ENCODE data around the gene CCSER1.
A peak's percentile ranks its signal among the peaks of the same experiment; 100 is the strongest.

Gene CCSER1

DNA sequence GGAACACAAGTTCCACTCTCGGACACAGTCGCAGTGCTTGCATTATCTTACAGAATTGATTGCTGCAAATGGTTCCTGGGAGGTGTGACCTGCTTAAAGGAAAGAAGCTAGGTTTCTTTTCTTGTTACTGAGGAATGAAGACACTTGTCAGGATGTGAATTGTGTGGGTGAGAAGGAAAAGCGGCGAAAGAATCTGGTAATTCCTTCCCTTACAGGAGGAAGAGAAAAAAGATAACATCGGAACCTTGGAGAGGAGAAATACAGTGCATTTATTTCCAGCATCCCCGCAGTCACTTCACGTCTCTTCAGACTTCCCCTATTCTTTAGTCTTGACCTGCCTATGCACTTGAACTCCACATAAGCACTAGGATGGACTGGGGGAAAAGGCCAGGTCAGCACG lies 389 bp upstream of the CCSER1 start:
- in situ Hi-C loops (cut with MboI; ENCODE audit: low pct_unique_long_range_greater_than_20kb, low sequenced_read_pairs), result no loop called here

DNA sequence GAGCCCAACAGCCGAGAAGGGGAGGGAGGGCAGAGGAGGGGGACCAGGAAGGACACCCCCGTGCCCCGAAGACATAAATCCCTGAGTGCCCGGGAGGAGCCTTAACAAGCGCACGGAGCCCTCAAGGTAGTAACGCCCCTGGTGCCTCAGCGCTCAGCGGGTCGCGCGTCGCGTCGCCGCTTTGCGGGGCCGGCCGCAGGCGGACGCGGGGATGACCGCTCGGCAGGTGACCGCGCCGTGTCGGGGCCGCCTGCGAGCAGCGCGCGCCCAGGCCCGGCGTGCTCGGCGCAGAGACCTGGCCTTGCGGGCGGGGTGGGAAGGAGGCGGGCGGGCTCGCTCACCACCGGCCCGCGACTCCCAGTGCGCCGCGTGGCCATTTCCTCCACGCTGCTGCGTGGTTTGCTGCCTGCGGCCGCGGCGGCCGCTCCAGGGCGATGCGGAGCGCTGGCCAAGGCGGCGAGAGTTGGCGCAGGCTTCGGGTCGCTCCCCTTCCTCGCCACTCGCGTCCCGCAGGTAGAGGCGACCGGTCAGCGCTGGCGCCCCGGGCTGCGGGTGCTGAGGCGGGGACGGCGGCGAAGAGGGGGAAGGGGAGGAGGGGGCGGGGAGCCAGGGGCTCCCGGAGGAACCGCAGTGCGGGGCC lies 632 bp downstream of the CCSER1 start:
- in situ Hi-C loops (cut with MboI; ENCODE audit: low pct_unique_long_range_greater_than_20kb, low sequenced_read_pairs), result no loop called here
- peak; percentile 18 for DNase-seq

More for the DNA sequence above, 389 bp upstream of the CCSER1 start:
- no peak for DNase-seq

DNA sequence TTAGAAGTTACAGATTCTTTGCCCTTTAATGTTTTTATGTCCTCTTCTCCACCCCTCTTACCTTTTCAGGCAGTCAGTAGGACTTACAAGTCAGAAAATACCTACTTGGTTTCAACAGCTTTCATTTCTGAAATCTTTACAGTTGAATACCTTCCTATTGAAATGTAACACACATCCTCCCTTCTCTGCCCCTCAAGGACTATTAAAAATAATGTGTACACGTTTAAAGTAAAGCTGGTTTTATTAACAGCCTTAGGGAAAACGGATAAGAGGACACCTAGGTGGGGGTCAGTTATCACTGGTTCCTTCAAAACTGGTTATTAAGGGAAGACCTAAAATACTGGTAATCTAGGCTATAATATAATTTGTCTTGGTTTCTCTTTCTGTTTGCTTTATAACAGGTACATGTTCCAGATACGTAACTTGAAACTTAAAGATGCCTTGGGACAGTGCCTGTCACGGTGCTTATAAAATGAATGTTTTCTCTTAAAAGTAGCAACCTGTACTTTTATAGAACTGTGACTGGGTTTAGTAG lies 1.8 kb downstream of the CCSER1 start:
- in situ Hi-C loops (cut with MboI; ENCODE audit: low pct_unique_long_range_greater_than_20kb, low sequenced_read_pairs), result no loop called here
- no peak for DNase-seq

DNA sequence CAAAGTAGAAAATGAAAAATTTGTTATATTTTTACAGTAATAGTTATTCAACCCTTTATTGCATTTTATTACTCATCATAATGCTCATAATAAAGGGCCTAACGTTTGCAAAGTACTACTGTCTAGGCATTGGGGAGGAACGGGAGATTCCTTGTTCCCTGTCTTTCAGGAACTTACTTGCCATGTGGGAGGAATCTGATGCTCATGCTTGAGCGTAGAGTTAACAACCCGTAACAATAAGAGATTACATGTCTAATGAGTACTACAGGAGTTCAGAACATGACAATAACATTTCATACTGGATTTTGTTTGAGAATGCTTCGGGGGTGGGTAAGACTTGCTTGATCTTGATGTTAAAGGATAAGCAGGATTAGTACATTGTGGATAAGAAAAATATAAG lies 2.9 kb downstream of the CCSER1 start:
- in situ Hi-C loops (cut with MboI; ENCODE audit: low pct_unique_long_range_greater_than_20kb, low sequenced_read_pairs), result no loop called here

DNA sequence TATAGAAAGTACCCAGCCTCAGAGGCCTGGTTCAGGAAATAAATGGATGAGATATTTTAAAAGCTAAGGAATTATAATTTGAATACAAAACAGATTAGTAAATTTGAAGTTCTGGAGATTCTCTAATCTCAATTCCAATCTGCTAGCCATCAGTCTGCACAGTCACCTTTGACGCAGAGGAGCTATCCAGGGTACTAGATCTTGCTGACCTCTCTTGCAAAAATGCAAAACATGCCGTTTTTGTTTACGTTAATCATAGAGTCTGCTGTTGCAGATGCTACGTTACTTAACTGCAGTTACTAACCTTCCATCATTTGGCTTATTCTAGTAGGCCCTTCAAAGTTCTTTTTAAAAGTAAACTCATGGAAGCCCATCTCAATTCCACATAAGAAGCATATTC lies 10.4 kb downstream of the CCSER1 start:
- in situ Hi-C loops (cut with MboI; ENCODE audit: low pct_unique_long_range_greater_than_20kb, low sequenced_read_pairs), result no loop called here
- no peak for DNase-seq

More for the DNA sequence above, 2.9 kb downstream of the CCSER1 start:
- no peak for DNase-seq

DNA sequence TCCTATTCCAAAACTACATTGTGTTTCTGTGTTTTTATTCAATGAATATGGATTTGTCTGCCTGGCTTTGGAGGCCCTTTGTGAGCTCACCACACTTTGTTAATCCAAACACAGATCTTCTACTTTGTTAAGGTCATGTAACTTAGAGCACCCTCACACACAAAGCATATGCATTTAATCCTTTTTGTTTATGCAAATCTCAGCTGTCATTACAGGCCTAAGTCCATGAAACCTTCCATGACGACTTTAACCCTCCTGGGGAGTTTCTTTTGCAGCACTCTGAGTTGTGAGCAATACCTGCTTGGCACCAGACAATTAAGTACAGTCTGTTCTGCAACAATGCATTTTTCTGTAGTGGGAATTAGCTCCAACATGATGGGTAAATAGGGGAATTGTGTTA lies 14.9 kb downstream of the CCSER1 start:
- in situ Hi-C loops (cut with MboI; ENCODE audit: low pct_unique_long_range_greater_than_20kb, low sequenced_read_pairs), result no loop called here
- no peak for DNase-seq

DNA sequence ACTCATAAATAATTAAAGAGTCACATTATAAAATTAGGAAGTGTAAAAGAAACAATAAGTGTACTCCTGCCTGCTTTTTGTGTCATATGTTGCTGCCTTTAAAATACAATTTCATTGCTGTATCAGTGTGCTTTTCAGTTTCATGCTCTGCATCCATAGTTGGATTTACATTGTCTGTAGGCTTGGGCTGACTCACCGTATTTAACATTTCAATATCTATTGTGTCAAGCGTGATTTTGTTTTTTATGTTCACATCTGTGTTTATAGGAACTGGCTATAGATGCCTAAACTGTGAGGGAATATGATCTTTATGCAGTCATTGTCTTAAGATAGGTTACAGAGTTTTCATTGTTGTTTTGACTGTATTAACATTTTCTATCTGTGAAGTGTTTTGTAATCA lies 18.1 kb downstream of the CCSER1 start:
- in situ Hi-C loops (cut with MboI; ENCODE audit: low pct_unique_long_range_greater_than_20kb, low sequenced_read_pairs), result no loop called here
- no peak for DNase-seq

DNA sequence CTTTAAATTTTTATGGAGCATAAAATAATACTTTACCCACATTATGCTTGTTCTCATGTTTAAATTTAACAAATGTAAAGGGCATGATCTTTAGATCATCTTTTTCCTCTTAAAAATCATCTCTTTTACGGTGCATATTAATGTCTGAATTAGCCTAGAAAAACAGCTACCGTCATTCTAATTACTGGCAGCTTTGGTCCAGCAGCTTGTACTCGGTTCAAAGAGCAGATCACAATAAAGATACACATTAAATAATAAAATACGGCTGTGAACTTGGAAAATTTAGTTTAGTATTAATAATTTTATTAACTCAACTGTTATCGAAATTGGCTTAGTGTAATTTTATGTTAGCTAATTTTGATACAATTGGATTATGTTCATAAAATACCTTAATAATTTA lies 19.1 kb downstream of the CCSER1 start:
- in situ Hi-C loops (cut with MboI; ENCODE audit: low pct_unique_long_range_greater_than_20kb, low sequenced_read_pairs), result no loop called here
- no peak for DNase-seq

DNA sequence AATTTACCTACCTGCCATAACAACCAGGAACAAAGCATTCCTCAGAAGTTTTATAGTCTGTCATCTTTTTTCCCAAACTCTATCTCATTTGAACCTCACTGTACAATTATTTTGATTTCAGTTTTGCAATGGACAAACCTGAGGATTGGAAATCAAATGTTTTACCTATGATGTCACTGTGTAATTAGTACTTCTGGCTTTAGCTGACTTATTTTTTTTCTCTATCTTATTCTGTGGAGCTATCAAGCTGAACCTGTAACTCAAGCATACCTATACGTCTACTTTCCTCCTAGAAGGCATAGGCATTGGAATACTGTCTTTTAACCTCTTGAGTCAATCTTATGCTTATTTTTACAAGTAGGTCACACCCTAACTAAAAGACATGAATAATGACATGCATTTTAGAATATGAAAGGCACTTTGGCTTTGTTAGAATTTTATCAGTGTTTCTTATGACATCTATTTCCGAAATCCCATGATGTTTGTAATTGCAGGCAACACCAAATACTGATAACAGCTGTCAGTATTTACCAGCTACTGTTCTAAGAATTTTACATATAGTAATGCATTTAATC lies 21.5 kb downstream of the CCSER1 start:
- in situ Hi-C loops (cut with MboI; ENCODE audit: low pct_unique_long_range_greater_than_20kb, low sequenced_read_pairs), result no loop called here
- DNase-seq, result no peak

DNA sequence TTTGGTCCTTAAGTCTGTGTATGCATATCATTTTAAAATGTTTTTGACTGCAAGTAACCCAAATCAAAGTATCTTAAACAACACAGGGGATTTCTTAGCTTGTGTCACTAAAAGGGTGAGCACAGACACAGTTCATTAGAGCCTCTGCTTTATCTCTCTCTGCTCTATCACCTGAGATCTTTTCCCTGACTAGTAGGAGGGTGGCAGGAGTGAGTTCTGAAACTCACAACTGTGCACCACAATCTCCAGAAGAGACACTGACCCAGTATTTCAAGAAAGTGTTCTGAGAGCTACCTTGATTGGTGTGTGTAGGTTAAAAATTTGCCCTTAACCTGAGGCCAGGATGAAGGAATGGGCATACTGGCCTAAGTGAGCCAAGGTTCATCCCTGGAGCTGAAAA lies 24.8 kb downstream of the CCSER1 start:
- DNase-seq, result no peak
- in situ Hi-C loops (cut with MboI; ENCODE audit: low pct_unique_long_range_greater_than_20kb, low sequenced_read_pairs), result no loop called here

DNA sequence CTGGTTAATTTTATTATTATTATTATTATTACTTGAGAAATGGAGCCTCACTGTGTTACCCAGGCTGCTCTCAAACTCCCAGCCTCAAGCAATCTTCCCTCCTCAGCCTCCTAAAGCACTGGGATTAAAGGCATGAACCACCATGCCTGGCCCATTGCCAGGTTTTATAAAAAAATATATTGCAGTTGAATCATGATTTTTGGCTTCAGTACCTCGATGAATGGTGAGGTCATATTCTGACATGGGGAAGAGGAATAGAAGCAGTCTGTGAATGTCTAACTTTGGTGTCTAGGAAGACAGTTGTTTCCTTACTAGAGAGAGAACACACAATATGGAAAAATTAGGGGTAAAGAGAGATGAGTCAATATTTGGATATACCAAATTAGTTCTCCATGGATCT lies 32.0 kb downstream of the CCSER1 start:
- in situ Hi-C loops (cut with MboI; ENCODE audit: low pct_unique_long_range_greater_than_20kb, low sequenced_read_pairs), result no loop called here
- no peak for DNase-seq

DNA sequence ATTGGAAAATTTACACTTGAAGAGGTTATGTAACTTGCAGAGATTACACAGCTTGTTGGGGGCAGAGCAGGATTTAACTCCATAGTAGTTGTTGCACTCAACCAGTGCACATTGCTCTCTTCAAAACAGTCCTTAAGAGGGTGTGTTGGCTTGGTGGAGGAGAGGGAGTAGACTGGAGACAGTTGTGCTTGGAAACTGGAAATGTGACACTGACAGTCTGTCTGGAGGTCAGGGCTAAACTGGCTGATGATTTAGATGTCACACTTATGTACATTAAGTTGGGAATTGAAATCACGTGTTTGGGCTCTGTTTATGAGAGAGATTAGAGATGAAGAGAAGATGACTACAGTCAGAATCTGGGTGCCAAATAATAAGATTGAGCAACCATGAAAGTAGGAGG lies 32.9 kb downstream of the CCSER1 start:
- in situ Hi-C loops (cut with MboI; ENCODE audit: low pct_unique_long_range_greater_than_20kb, low sequenced_read_pairs), result no loop called here
- DNase-seq, result no peak

DNA sequence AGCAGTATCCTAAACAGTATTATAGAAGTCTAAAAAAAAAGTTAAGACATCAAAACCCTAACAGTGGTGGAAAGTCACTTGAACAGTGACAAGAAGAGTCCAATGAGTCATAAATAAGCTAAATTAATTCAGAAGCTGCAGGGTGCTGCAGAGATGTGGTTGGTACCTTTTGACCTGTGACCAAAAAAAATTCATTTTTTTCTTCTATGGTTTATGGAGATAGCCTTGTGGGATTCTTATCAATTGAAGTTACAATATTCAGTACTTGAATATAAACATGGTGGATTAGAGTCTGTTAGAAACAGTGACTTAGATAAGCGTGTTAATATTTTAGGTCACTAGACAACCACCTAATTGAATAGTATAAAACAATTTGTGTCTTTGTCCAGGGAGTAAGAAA lies 35.4 kb downstream of the CCSER1 start:
- no peak for DNase-seq
- in situ Hi-C loops (cut with MboI; ENCODE audit: low pct_unique_long_range_greater_than_20kb, low sequenced_read_pairs), result no loop called here

DNA sequence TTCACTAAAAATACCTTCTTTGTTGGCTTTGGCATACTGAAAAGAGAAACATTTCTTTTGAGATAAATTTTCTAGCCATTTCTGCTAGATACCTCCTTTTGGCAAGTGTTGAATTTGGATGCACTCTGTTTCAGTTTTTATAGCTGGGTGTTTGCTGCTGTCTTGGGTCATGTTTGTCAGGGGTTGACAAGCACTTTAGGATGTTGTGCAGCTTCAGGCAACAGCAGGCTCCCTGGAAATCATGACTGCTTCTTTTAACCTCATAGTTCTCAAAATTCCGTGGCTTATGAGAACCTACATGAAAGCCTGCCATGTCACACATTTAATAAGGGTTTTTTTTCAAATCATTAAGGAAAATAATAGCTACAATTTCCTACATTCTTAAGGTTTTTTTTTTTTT lies 36.7 kb downstream of the CCSER1 start:
- DNase-seq, result no peak
- in situ Hi-C loops (cut with MboI; ENCODE audit: low pct_unique_long_range_greater_than_20kb, low sequenced_read_pairs), result no loop called here

DNA sequence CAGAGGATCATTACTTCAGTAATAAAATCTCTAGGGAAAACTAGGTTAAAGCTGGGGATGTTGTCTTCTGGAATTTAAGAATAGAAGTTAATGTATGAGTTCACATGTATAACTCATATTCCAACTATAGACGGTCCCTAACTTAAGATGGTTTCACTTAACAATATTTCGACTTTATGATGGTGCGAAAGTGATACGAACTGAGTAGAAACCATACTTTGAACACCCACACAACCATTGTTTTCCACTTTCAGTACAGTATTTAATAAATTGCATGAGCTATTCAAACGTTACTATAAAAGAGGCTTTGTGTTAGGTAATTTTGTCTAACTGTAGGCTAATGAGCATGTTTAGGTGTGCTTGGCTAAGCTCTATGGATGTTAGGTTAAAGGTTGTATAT lies 38.7 kb downstream of the CCSER1 start:
- no peak for DNase-seq
- in situ Hi-C loops (cut with MboI; ENCODE audit: low pct_unique_long_range_greater_than_20kb, low sequenced_read_pairs), result no loop called here

DNA sequence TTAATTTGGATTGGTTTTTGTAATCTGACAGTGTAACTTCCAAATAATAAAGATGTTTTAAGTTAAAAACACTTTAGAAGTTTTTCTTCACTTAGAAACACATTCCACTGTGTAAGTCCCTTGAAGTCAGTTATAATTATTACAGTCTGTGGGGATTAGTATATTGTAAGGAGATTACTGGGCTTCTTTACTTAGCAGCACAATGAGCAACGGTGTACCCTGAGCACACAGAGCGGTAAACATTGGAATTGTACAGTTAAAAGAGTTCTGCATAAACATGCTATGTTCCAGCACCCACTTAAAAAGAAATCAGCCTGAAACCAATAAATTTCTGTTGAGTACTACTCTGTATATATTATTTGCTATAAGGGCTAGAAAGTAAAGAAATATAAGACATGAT lies 44.3 kb downstream of the CCSER1 start:
- no peak for DNase-seq
- in situ Hi-C loops (cut with MboI; ENCODE audit: low pct_unique_long_range_greater_than_20kb, low sequenced_read_pairs), result no loop called here

DNA sequence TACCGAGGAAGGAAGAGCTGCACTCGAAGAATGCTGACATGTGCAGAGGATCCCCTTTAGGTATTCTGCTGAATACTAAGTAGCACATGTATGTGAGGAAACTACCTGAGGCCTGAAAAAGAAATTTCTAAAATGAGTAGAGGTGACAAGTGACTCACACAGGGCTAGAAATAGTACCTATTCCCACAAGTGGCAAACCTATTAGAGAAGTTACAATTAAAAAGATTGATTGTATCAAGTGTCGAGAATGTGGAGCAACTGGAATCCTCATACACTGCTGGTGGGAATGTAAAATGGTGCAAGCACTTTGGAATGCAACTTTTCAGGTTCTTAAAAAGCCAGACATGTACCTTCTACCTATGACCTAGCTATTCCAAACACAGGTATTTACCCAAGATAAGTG lies 47.4 kb downstream of the CCSER1 start:
- DNase-seq, result no peak
- in situ Hi-C loops (cut with MboI; ENCODE audit: low pct_unique_long_range_greater_than_20kb, low sequenced_read_pairs), result no loop called here

DNA sequence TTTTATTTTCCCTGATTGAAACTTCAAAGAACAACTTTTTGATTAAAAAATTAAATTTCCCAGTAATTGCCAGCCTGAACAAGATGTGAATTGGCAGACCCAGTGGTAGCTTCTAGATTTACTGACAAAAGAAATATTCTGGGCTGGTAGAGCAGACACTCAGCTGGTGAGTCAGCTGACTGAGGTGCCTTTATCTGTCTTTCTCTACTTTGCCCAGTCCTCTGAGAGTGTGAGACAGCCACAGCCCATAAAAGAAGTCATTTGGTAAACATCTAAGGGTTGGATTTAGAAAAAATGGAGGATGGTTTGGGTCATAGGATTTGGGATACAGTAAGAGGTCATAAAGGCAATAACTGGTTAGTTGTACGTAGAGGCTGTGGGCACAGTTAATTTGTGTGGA lies 54.5 kb downstream of the CCSER1 start:
- no peak for DNase-seq
- in situ Hi-C loops (cut with MboI; ENCODE audit: low pct_unique_long_range_greater_than_20kb, low sequenced_read_pairs), result no loop called here

DNA sequence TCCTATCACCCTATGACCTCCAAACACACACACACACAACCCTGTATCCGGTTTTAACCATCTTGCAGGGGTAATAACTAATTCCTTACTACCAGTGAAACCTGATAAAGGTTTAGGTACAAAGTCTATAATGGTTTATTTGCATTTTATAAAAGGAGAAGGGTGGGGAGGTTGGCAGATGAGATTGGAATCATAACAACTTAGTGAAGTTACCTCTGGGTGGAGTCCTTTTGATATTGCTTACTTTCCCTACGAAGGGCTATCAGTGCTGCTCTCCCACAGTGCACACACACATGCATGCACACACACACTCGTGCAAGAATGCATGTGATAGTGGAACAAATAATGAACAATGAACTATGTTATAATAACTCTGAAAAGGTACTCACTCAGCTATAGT lies 56.1 kb downstream of the CCSER1 start:
- in situ Hi-C loops (cut with MboI; ENCODE audit: low pct_unique_long_range_greater_than_20kb, low sequenced_read_pairs), result no loop called here
- DNase-seq, result no peak

DNA sequence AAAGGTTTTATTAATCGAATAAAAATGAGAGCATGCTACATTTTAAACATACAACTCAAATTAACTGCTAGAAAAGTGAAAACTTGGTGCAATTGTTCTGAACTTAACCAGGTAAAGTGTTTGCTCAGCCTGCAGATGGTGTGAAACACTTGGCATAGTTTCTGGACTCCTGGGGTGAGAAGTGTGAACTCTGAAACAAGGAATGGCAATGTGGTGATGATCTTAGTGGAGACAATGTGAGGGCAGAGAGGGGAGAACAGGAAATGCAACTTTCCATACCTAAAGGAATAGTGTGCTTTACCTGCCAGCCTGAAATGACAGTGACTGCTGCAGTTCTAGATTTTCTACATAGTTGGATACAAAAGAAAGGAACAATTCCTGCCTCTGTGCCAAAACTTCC lies 57.4 kb downstream of the CCSER1 start:
- DNase-seq, result no peak
- in situ Hi-C loops (cut with MboI; ENCODE audit: low pct_unique_long_range_greater_than_20kb, low sequenced_read_pairs), result no loop called here

DNA sequence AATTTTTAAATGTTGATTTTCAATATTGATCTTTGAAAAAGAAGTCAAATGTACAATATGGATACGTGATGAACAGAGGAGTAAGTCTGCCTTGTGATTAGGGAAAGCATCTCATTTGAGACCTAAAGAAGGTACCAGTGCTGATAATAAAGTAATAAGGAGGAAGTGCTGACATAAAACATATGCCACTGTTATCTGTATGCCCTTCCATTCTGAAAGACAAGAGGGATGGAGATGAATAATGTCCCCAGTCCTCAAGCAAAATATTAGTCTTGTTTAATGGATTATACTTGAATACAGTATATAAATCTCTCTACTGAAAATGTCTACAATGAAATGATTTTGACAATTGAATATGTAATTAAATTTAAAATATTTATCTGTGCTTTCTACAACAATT lies 58.2 kb downstream of the CCSER1 start:
- no peak for DNase-seq
- in situ Hi-C loops (cut with MboI; ENCODE audit: low pct_unique_long_range_greater_than_20kb, low sequenced_read_pairs), result no loop called here
